Neuronal stem cell (in vitro differentiated cells): ENCODE measurements around the gene VAC14.

Experiments used
- DNase-seq: peaks from one replicate; pipeline ENCODE4 v3.0.0-alpha.2; 2013; ENCODE audit warnings: low spot score
- H2AFZ ChIP-seq: one replicate; pipeline ENCODE4 v1.6.1; 2013; ENCODE audit warnings: mild to moderate bottlenecking, low read length, inconsistent platforms
- H2AK5ac ChIP-seq: 2 replicates; pipeline ENCODE4 v1.6.1; 2013; ENCODE audit warnings: low read depth, mild to moderate bottlenecking, inconsistent platforms, low read length, moderate library complexity, mixed read lengths
- H2BK120ac ChIP-seq: 2 replicates; pipeline ENCODE4 v1.6.1; 2013; ENCODE audit warnings: low read depth, mild to moderate bottlenecking, inconsistent platforms, low read length, moderate library complexity, mixed read lengths
- H2BK12ac ChIP-seq: one replicate; pipeline ENCODE4 v1.6.1; 2013; ENCODE audit warnings: low read length, inconsistent platforms
- H2BK15ac ChIP-seq: 2 replicates; pipeline ENCODE4 v1.6.1; 2013; ENCODE audit warnings: mild to moderate bottlenecking, low read length, inconsistent platforms, mixed read lengths
- H2BK5ac ChIP-seq: one replicate; pipeline ENCODE4 v1.6.1; 2013; ENCODE audit warnings: inconsistent platforms, mild to moderate bottlenecking, low read length, moderate library complexity
- H3K14ac ChIP-seq: one replicate; pipeline ENCODE4 v1.6.1; 2013; ENCODE audit warnings: low read length, inconsistent platforms
- H3K18ac ChIP-seq: 2 replicates; pipeline ENCODE4 v1.6.1; 2013; ENCODE audit warnings: low read length, inconsistent platforms
- H3K23ac ChIP-seq: 2 replicates; pipeline ENCODE4 v1.6.1; 2013; ENCODE audit warnings: low read depth, mild to moderate bottlenecking, mixed read lengths, low read length, inconsistent platforms; ENCODE audit not compliant: poor library complexity
- H3K27ac ChIP-seq: replicated peaks from 3 replicates; pipeline ENCODE4 v1.5.1; 2013; ENCODE audit warnings: low read length, inconsistent platforms
- H3K27me3 ChIP-seq, 3 experiments: 2 replicates each; pipeline ENCODE4 v1.6.1; 2013; ENCODE audit warnings: low read length in 3 of 3, mild to moderate bottlenecking in 2 of 3, inconsistent platforms in 1 of 3, low read depth in 1 of 3, mixed read lengths in 1 of 3, moderate library complexity in 1 of 3; ENCODE audit not compliant: control insufficient read depth in 3 of 3, insufficient read depth in 3 of 3
- H3K36me3 ChIP-seq, 2 donors: replicated peaks in 1 of 2; 2 replicates each; pipeline ENCODE4 v1.6.1; 2013; ENCODE audit warnings: low read length in 2 of 2; ENCODE audit not compliant: control insufficient read depth in 2 of 2, insufficient read depth in 2 of 2
- H3K4ac ChIP-seq: 2 replicates; pipeline ENCODE4 v1.6.1; 2013; ENCODE audit warnings: inconsistent platforms, mild to moderate bottlenecking, low read length, moderate library complexity
- H3K4me1 ChIP-seq, 2 donors: 1 replicate in 1 of 2; 2 replicates in 1 of 2; pipeline ENCODE4 v1.6.1; 2013; ENCODE audit warnings: low read length in 2 of 2, low read depth in 1 of 2; ENCODE audit not compliant: control insufficient read depth in 2 of 2, insufficient read depth in 1 of 2
- H3K4me2 ChIP-seq: one replicate; pipeline ENCODE4 v1.6.1; 2013; ENCODE audit warnings: mild to moderate bottlenecking, low read length, inconsistent platforms; ENCODE audit not compliant: insufficient read depth, poor library complexity, severe bottlenecking
- H3K4me3 ChIP-seq, 2 donors: 2 replicates each; pipeline ENCODE4 v1.5.1; 2013; ENCODE audit warnings: low read length in 2 of 2, mild to moderate bottlenecking in 2 of 2, inconsistent platforms in 1 of 2, moderate library complexity in 1 of 2
- H3K79me1 ChIP-seq: one replicate; pipeline ENCODE4 v1.6.1; 2013; ENCODE audit warnings: low read depth, mild to moderate bottlenecking, inconsistent platforms, low read length, moderate library complexity
- H3K9ac ChIP-seq: one replicate; pipeline ENCODE4 v1.6.1; 2013; ENCODE audit warnings: mild to moderate bottlenecking, low read depth, low read length, inconsistent platforms; ENCODE audit not compliant: poor library complexity
- H3K9me3 ChIP-seq, 2 donors: replicated peaks in 1 of 2; 2 replicates each; pipeline versions ENCODE3 to v1.6.1; 2013; ENCODE audit warnings: low read length in 2 of 2, mild to moderate bottlenecking in 2 of 2, inconsistent platforms in 1 of 2, low read depth in 1 of 2, mixed read lengths in 1 of 2, moderate library complexity in 1 of 2; ENCODE audit not compliant: control insufficient read depth in 2 of 2, insufficient read depth in 1 of 2
- H4K8ac ChIP-seq: one replicate; pipeline ENCODE4 v1.6.1; 2013; ENCODE audit warnings: low read depth, mild to moderate bottlenecking, inconsistent platforms, low read length, moderate library complexity
- H4K91ac ChIP-seq: one replicate; pipeline ENCODE4 v1.6.1; 2013; ENCODE audit warnings: low read length, low read depth, mild to moderate bottlenecking, inconsistent platforms; ENCODE audit not compliant: poor library complexity
- WGBS, 2 donors: extraction: QIAGEN DNeasy Blood & Tissue Kit; methylation state at CpG; one replicate each; pipeline ENCODE4 v1.1.7; 2013; ENCODE audit warnings: missing lambda C conversion rate in 2 of 2, mixed read lengths in 1 of 2; ENCODE audit not compliant: insufficient read length in 2 of 2, insufficient replicate concordance in 1 of 2; ENCODE audit errors: extremely low coverage in 2 of 2; 5-methylcytosine and 5-hydroxymethylcytosine counted together

Gene VAC14

DNA sequence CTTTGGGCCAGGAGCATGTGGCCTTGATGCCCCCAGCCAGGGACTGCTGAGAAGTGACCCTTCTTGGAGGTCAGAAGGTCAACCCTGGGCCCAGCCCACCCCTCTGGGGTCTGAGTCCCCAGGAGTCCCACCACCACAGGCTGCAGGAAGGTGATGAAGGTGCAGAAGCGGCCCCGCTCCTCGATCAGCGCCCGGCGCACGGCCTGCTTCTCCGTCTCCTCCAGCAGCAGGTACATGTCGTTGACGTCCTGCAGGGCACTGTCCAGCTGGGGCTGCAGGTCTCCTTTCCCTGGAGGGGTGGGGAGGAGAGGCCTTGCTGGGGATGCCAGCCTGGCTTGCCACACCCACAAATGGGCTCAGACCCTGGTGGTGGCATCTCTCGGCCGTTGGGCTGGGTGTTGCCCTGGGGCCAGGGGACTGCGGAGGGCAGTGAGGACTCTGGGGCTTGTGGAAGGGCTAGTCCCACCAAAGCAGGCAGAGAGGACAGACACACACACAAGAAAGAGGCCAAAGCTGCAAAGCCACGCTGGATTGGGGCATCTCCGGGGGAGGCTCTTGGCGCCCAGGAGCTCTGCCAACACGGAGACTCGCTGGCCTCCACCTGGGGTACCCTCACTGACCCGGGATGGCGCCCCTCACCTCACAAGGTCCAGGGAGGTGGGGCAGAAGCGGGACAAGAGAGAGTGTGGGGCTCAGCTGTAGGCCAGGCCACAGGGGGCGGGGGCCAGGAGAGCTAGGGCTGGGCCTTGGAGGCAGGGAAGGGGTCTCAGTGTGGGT is 122.6 kb downstream of the VAC14 start:
- Histone ChIP-seq H2BK12ac (no peak overlapping the region), H3K18ac (no peak overlapping the region), H3K4me2 (no peak overlapping the region), H3K23ac (no peak overlapping the region), H3K9ac (no peak overlapping the region), H4K8ac (peak overlapping the region; percentile 65), H3K4me1 (peaks cover 0 to 6% of the 10 kb centered on the region in 2 donors), H2BK5ac (no peak overlapping the region), H3K79me1 (peaks cover 22% of the 10 kb centered on the region), H3K4me3 (no peak overlapping the region), H3K14ac (no peak overlapping the region), H2BK120ac (no peak overlapping the region), H3K27me3 (no peaks in the 10 kb centered on the region), H3K9me3 (no peaks in the 10 kb centered on the region), H3K4ac (no peak overlapping the region), H3K27ac (no peak overlapping the region), H2AFZ (no peak overlapping the region), H2BK15ac (no peak overlapping the region), H2AK5ac (no peak overlapping the region), H3K36me3 (peaks cover 28 to 81% of the 10 kb centered on the region in 2 donors), H4K91ac (no peak overlapping the region)
- WGBS, 2 donors: no CpG with 5 or more reads among the region's 22 CpGs
- DNase-seq: no peak

DNA sequence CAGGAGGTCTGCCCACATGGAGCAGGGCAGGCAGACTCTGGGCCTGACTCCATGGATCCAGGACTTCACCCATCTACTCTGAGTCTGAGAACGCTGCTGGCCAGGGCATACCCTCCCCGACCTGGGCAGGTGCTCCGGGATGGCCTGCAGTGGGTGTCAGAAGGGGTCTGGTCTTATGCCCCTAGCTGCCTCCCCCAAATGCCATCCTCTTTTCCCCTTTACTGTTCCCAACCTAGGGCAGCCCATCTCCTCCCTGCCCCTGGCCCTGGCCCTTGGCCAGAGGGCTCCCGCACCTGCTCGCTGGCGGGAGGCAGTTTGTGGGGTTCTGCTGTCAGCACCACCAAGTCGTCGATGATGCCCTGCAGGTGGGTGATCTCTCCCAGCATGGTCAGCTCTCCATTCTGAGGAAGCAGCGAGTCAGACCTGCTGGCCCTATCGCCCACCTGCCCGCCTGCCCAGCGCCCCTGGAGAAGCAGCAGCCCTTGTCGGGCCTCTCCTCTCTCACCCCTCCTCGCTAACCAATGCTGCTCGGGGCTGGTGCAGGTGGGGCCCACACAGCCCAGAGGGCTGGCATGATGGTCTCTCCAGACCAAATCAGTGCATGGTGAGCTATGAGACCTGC is 123.3 kb downstream of the VAC14 start:
- Histone ChIP-seq H3K79me1 (peaks cover 20% of the 10 kb centered on the region), H3K18ac (no peak overlapping the region), H3K23ac (no peak overlapping the region), H2AFZ (no peak overlapping the region), H3K4me1 (peaks cover 0 to 6% of the 10 kb centered on the region in 2 donors), H4K8ac (no peak overlapping the region), H3K4me3 (no peak overlapping the region), H3K27ac (no peak overlapping the region), H3K14ac (no peak overlapping the region), H2BK5ac (no peak overlapping the region), H2BK12ac (no peak overlapping the region), H3K27me3 (no peaks in the 10 kb centered on the region), H3K9ac (no peak overlapping the region), H4K91ac (no peak overlapping the region), H3K4ac (no peak overlapping the region), H2AK5ac (no peak overlapping the region), H3K36me3 (peaks cover 28 to 82% of the 10 kb centered on the region in 2 donors), H3K9me3 (no peaks in the 10 kb centered on the region), H2BK120ac (no peak overlapping the region), H2BK15ac (no peak overlapping the region), H3K4me2 (no peak overlapping the region)
- WGBS, 2 donors: no CpG with 5 or more reads among the region's 15 CpGs
- DNase-seq: no peak

DNA sequence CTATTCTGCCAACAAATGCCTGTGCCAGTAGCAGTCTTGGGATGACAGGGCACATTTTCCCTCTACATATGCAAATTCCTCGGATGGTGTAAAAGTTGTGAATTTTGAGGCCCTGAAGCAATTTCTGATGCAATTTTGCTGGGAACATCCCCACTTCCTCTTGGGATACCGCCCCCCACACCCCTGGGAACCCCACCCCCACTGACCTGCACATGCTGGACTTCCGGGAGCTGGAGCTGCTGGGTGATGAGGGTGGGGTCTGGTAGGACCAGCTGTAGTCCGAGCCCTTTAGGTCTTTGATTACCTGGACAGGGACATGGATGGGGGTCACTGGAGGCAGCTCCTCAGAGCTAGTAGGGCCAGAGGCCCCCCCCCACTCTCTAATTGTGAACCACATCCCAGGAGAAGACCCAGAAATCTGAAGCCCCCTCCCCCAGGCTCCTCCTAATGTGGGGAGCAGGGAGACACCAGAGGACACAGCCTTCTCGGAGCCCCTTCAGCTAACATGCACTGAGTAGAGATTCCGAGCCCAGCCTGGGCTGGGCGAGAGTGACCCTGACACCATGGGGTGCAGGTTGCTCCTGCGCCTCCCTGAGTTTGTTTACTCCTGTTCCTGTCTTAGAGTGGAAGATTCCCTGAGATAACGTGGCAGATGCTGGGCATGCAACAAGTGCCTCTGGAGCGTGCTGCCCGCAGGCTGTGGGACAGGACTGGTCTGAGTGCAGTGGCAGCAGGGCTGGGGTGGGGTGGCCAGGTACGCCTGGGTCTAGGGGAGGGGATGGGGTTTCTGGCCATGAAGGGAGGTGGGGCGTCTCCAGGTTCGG is 124.1 kb downstream of the VAC14 start:
- Histone ChIP-seq H3K4me2 (no peak overlapping the region), H3K27ac (no peak overlapping the region), H3K4me1 (peaks cover 0 to 6% of the 10 kb centered on the region in 2 donors), H2AK5ac (no peak overlapping the region), H3K79me1 (peaks cover 18% of the 10 kb centered on the region), H3K36me3 (peaks cover 28 to 88% of the 10 kb centered on the region in 2 donors), H3K18ac (no peak overlapping the region), H2BK5ac (no peak overlapping the region), H3K9ac (no peak overlapping the region), H2BK12ac (no peak overlapping the region), H4K8ac (no peak overlapping the region), H4K91ac (no peak overlapping the region), H2BK120ac (no peak overlapping the region), H2BK15ac (no peak overlapping the region), H3K4ac (no peak overlapping the region), H3K14ac (no peak overlapping the region), H3K4me3 (peak overlapping the region in 1 of 2 donors; percentile 30), H3K9me3 (no peaks in the 10 kb centered on the region), H2AFZ (no peak overlapping the region), H3K27me3 (no peaks in the 10 kb centered on the region), H3K23ac (no peak overlapping the region)
- DNase-seq: no peak
- no CpG with 5 or more reads among the region's 14 CpGs for WGBS, 2 donors
